ENCODE data around the gene LHB.
"Not testable (repeated sequence)": the region's sequence is repeated elsewhere in the genome, so short reads cannot be mapped to it uniquely, and the experiment has no call there.

DNA sequence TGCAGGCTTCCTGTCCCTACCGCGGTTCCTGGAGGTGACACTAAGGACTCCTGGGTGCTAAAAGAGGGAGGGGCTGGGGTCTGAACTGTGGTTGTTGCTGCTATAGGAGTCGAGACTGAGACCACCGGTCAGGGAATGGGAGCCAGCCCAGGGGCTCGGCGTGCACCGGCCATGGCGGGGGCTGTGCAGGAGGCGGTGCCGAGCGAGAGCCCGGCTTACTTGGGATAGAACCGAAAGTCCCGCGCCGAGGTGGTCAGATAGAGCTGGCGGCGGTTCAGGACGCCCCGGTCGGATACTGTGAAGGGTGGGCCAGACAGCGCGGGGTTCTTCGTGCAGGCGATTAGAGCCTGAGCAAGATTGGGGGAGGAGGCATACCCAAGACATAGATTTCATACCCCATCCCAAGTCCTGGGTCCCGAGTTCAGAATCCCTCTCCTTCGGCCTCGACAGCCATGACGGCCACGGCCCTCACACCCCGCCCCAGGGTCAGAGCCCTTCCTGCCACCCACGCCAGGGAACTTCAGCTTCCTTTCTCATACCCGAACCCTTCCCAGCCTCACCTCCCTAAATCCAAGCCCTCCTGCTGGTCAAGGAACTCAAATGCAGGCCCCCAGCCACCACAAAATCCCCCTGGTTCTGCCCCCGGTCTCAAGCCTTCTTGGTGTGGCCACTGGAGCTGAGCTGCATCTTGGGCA is 40.2 kb upstream of the LHB start:
- TF ChIP-seq CTCF (IDR thresholded peaks at IDR 0.05; ENCODE audit: insufficient read depth, low read depth, low read length); EZH2 (IDR thresholded peaks at IDR 0.05; ENCODE audit: insufficient read depth, low read length): not testable (repeated sequence)

Data from astrocyte (in vitro differentiated cells and primary cell).